MG63 (cell line): ENCODE results near the gene PHACTR1. TPM values are rescaled to one million over a fixed set of nuclear protein-coding genes. Genes with fewer than 3 reads are reported as not detected.

Experiments
- DNase-seq: peaks from one replicate; pipeline ENCODE4 v3.0.0-alpha.2; 2020
- H3K27me3 ChIP-seq: fragments of 250-450 bp; sonication (Bioruptor Pico); 2 replicates; pipeline ENCODE4 v1.5.1; 2020; ENCODE audit warnings: mild to moderate bottlenecking, moderate library complexity
- H3K36me3 ChIP-seq: fragments of 250-450 bp; sonication (Bioruptor Pico); 2 replicates; pipeline ENCODE4 v1.5.1; 2020; ENCODE audit warnings: mild to moderate bottlenecking, moderate library complexity
- H3K4me3 ChIP-seq: fragments of 250-450 bp; sonication (Bioruptor Pico); 2 replicates; pipeline ENCODE4 v1.5.1; 2020; ENCODE audit warnings: mild to moderate bottlenecking, moderate library complexity
- H3K9me3 ChIP-seq: fragments of 250-450 bp; sonication (Bioruptor Pico); 2 replicates; pipeline ENCODE4 v1.5.1; 2020; ENCODE audit warnings: mild to moderate bottlenecking, moderate library complexity
- total RNA-seq: library from RNA; depleted of rRNA; stranded (reverse); fragments of >200 nt; shearing (Covaris generic); gene quantifications from 2 replicates; pipeline ENCODE4 v1.2.3, GENCODE V29; 2014; ENCODE audit warnings: low replicate concordance

PHACTR1 gene
- total RNA-seq, 1 experiment from 2014 or later = 0.20 TPM

DNA sequence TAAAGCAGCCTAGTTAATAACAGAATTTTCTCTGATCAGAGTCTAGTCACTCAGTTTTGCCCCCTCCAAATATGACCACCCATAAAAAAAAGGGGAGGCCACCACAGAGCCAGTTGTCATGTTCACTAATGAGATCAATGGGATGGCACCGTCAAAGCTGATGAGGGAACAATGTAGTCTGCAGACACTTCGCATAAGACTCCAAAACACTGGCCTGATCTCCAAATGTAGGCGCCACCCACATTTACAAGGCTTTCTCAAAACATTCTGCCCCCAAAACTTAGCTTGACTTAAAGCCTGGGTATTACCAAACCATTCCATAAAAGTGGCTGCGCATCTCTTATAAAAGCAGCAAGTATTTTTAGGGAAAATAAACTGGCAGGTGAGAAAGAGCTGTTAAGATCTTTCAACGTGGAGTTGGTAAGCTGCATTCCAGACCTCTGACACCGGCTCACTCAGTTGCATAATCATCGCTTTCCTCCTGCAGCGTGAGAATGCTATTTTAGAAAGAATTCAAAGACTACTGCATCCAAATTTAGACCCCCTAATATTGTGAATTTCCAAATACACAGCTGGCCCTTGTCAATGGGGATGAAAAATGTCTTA lies 552.4 kb downstream of the PHACTR1 start:
- H3K27me3 ChIP-seq = no peaks in the 10 kb centered on the region
- no peaks in the 10 kb centered on the region for H3K36me3 ChIP-seq
- no peak overlapping the region for H3K4me3 ChIP-seq
- peak; percentile 17 for DNase-seq
- no peaks in the 10 kb centered on the region for H3K9me3 ChIP-seq

DNA sequence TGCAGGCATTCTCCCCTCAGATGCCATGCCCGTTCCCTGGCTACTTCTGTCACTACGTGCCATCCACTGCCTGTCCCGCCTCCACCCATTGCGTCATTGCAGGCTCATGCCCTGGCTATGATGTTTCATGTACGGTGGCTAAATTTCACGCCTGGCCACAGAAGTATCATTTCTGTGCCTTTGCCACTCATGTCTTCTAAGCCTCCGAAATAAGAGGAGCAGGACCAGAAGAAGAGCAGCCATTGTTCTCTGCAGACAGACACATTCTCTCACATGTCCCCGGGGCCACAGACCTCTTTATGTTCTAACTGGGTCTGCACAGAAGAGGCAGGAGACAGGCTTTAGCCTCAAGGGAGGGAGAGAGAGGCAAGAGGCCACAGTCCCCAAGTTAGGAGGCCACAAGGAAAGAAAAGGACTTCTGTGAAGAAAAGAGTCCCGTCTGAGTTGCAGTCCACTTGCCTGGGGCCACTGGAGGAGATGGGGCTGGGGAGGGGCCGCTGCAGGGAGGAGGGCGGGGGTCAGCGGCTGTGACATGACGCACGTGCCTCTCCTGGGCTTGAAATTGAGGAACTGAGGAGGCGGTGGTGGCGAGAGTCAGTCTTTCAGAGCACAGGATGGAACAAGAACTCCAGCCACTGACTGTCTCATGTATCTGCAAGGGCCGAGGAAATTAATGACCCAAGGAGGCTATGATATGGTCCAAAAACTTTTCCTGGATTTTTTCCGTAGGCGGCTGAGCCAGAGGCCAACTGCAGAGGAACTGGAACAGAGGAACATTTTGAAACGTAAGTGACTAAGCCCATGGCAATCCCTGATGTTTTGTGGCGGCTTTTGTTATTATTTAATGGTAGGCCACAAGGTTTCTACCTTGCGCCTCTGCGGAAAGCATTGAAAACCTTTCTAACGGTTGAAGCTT lies 555.8 kb downstream of the PHACTR1 start:
- Histone ChIP-seq H3K9me3 (no peaks in the 10 kb centered on the region), H3K36me3 (no peaks in the 10 kb centered on the region), H3K4me3 (no peak overlapping the region), H3K27me3 (no peaks in the 10 kb centered on the region)
- no peak for DNase-seq

DNA sequence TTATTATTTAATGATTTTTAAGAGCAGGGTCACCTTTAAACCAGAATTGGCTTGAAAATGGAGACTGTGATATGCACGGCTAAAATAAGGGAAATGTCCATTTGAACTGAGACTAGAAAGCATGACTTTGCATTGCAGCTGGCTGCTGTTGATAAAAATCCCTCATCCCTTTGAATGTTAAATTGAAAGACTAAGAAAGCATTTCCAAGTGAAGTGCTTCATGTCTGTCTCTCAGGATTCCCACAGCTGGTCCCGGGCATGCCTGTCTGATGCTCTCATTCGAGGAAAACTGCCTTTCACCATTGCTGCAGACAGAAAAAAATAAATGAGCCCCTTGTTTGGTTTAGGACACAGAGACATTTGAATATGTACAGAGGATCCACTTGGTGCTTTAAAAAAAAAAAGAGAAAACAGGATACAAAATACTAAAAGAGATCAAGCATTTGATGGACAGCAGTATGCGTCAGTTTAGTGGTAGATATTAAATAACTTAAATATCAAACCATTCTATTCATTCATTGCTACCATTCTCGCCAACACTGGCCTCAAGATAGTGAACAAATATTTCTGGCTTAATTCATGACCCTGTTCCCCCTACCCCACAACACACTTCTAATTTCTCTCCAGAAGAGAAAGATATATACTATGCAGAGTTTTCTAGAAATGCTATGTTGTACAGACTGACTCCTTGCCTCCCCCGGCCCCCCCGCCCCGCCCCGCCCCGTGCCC lies 556.8 kb downstream of the PHACTR1 start:
- no peaks in the 10 kb centered on the region for H3K9me3 ChIP-seq
- no peak overlapping the region for H3K4me3 ChIP-seq
- no peak for DNase-seq
- H3K36me3 ChIP-seq = no peaks in the 10 kb centered on the region
- no peaks in the 10 kb centered on the region for H3K27me3 ChIP-seq

DNA sequence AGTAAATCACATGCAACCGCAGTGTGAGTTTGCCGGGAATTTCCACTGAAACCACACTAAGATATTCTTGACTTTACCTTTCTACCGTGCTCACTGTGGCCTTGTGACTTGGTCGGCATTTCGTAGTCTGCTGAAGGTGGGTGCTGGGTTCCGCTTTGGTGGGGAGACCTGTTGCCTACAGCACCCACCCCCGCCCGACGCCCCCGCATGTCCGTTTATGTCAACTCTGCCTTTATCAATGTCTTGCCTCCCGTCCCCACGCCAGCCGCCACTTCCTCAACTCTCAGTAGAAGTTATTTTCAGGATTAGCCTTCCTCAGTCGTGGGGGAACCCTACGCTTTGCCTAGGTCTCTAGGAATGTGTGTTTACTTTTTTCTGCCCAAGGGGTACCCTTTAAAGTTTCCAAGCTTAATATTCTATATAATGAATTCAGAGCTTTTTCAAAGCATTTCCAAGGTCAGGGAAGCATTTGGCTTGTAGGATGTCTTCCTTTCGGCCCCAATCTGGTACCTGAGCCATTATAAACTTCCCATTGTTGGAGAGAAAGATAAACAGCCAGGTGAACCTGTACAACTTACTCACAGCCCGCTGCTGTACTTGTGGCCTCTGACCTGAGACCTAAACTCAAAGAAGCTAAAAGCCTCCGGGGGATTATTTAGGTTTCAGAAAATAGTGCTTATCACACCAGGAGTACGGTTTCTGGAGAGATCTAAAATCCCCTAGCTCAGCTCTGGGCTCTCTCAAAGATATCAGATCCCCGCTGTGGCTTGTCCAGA lies 557.6 kb downstream of the PHACTR1 start:
- no peak for DNase-seq

DNA sequence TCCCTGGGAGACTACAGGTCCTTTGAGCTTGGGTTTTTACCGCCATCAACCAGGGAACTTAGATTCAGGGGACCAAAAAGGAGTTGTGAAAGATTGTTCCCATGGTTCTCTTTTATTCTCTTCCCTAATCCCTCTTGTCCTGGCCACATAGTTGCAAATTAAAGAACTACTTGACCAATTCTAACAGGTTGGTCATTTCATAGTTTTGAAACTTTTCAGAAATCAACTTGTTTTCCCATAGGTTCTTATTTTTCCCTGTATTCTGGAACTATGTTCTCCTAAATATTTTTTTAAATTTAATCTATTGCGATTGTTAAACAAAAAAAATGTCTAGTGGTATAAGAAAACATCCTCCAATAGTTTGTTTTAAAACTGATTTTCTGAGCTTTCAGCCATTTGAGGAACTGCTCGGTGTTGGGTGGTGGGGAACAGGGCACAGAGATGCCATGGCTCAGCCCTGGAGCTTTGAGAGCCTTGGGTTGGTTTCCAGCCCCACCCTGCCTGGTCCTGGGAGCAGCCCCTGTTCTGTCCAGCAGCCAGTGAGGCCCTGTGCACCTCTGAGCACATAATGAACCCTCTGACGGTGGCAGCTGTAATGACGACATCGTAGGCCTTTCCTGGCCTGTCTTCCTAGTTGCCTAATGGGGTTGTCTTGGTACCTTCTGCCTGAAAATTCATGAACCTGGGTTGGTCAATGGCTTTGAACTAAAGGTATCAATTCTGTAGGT lies 558.3 kb downstream of the PHACTR1 start:
- Histone ChIP-seq H3K9me3 (no peaks in the 10 kb centered on the region), H3K36me3 (no peaks in the 10 kb centered on the region), H3K27me3 (no peaks in the 10 kb centered on the region), H3K4me3 (no peak overlapping the region)
- DNase-seq = no peak

More for the DNA sequence above, 557.6 kb downstream of the PHACTR1 start:
- Histone ChIP-seq H3K36me3 (no peaks in the 10 kb centered on the region), H3K9me3 (no peaks in the 10 kb centered on the region), H3K27me3 (no peaks in the 10 kb centered on the region), H3K4me3 (no peak overlapping the region)

DNA sequence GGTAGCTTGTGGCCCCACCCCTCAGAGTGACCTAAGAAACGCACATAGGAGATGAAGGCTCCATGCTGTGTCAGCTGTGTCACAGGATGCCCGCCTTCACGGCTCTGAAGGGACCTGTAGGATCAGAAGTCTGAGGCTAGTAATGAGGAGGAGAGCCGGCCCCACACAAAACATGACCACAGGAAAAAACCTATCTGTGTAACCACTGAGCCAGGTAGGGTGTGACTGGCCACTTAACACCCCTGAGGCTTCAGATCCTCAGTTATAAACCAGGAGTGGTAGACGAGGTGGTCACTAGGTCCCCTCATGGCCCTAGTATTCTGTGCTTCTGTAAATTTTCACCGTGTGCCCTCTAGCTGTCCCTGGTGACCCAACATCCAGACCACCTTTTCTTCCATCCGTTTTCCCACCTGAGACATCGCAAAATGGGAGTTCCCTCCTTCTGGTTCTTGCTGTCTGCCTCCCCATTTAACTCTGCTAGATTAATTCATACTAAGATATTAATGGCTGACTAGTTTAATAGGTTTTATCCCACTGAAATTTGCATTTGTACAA lies 558.9 kb downstream of the PHACTR1 start:
- Histone ChIP-seq H3K9me3 (no peaks in the 10 kb centered on the region), H3K4me3 (no peak overlapping the region), H3K36me3 (no peaks in the 10 kb centered on the region), H3K27me3 (no peaks in the 10 kb centered on the region)
- DNase-seq = no peak

DNA sequence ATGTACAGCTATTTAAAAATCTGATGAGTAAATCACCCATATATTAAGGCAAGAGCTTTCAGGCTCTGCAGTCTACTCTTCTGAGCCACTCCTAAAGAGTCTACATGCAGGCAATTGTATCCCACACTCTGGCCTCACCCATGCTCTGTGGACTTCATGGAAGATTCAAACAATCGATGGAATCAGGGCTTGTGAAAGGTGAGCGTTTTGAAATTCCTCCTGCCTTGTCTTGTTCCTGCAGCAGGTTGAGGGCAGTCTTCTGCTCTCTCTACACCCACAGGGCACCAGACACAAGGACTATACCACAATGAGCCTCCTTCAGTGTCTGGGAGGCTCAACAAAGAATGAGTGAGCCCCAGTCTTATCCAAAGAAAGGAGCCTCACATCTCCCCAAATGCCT lies 560.7 kb downstream of the PHACTR1 start:
- Histone ChIP-seq H3K36me3 (no peaks in the 10 kb centered on the region), H3K27me3 (no peaks in the 10 kb centered on the region), H3K4me3 (no peak overlapping the region), H3K9me3 (no peaks in the 10 kb centered on the region)
- no peak for DNase-seq

DNA sequence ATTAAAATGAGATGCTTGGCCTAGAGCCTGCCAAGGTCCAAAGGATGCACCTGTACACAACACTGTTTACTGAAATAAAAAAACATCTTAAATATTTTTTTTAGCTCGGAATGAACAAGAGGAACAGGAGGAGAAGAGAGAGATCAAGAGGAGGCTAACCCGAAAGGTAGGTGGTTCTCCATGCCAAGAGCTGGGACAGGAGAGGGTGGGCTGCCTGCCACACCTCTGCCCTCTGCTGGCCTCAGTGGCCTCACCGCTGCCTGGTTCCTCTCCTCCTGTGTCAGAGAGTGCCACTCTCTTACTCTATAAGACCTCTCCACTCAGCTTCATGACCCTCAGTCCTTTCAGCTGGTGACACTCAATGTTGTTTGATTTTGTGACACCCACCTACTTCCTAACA lies 561.6 kb downstream of the PHACTR1 start:
- Histone ChIP-seq H3K27me3 (no peaks in the 10 kb centered on the region), H3K4me3 (no peak overlapping the region), H3K36me3 (no peaks in the 10 kb centered on the region), H3K9me3 (no peaks in the 10 kb centered on the region)
- no peak for DNase-seq

DNA sequence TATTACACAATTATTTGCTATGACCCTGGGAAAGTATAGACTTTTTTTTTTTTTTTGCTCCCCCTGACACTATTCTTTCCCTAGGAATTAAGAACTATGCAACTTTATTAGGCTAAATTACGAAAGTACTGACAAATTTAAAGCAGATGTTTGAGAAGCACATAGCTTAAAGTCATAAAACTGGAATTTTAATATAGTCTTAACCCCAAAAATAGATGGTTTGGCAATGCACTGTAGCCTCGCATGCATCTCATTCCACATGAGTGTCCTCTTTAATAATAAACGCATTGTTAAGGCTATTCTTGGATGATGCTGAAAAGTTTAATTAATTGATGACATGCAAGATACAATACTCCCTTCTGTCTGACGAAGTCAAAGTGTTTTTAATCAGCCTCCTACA lies 562.4 kb downstream of the PHACTR1 start:
- no peak for DNase-seq
- Histone ChIP-seq H3K36me3 (no peaks in the 10 kb centered on the region), H3K9me3 (no peaks in the 10 kb centered on the region), H3K27me3 (no peaks in the 10 kb centered on the region), H3K4me3 (no peak overlapping the region)

DNA sequence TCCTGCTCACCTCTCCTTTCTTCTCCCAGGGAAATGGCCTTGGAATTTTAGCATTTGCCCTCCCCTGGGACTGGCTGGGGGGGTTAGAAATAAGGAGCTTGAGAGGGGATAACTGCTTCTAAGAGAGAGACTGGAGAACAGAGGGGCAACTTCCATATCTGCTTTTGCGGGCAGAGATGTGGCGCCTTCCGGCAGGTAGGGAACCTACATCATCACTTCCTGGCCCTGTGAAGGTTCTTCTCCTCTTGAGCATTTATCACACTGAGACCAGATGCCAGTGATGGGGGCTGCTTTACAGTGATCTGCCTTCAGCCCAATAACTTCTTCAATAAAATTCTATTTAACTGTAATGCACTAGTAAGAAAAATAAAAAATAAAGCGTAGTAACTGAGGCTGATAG lies 563.7 kb downstream of the PHACTR1 start:
- DNase-seq = no peak
- Histone ChIP-seq H3K27me3 (no peaks in the 10 kb centered on the region), H3K36me3 (no peaks in the 10 kb centered on the region), H3K9me3 (no peaks in the 10 kb centered on the region), H3K4me3 (no peak overlapping the region)

DNA sequence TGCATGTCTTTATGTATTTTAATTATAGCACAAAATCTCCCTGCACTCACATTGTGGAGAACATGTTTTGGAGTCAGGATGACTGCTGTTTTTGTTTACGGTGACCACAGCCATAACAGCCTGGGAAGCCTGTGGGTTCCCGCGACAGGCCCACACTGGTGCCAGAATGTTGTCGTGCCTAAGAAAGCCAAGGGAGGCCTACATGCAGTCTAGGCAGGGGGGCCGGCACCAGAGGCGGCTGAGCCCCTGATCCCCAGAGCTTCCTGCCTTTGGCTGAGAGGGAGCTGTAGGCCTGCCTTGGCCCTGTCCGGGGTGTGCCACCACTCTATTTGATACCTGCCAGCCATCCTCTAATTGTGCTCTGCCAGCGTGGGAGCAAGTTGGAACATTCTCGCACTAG lies 565.1 kb downstream of the PHACTR1 start:
- Histone ChIP-seq H3K27me3 (no peaks in the 10 kb centered on the region), H3K4me3 (no peak overlapping the region), H3K9me3 (no peaks in the 10 kb centered on the region), H3K36me3 (no peaks in the 10 kb centered on the region)
- DNase-seq = no peak

DNA sequence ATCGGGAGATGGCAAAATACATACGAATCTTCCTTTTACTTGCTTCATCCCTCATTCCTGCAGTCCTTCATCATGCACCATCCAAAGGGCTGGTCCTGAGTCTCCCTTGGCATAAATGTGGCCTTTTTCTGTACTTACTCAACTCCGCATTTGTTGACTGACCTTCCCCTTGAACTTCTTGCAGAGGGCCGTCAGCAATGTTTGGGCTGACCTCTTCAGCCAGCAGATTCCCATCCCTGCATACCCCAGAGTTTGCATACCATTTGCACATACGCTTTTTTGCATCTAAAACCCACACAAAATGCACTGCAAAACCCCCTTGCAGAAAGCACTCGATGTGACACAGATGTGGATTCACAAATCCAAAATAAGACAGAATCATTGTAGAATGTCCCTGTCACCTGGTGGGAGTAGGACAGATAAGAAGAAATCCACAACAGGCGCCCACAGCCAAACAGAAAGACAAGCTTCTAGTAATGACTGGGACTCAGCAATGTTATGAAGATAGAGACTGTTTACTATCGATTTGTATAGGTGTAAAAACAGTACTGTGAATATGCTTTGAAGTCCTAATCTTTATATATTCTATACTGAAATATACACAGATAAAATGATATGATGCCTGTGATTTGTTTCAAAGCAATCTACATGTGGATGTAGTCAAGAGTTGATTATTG lies 566.0 kb downstream of the PHACTR1 start:
- peaks cover 6% of the 10 kb centered on the region for H3K9me3 ChIP-seq
- H3K36me3 ChIP-seq = no peaks in the 10 kb centered on the region
- no peak for DNase-seq
- H3K27me3 ChIP-seq = no peaks in the 10 kb centered on the region
- H3K4me3 ChIP-seq = no peak overlapping the region

DNA sequence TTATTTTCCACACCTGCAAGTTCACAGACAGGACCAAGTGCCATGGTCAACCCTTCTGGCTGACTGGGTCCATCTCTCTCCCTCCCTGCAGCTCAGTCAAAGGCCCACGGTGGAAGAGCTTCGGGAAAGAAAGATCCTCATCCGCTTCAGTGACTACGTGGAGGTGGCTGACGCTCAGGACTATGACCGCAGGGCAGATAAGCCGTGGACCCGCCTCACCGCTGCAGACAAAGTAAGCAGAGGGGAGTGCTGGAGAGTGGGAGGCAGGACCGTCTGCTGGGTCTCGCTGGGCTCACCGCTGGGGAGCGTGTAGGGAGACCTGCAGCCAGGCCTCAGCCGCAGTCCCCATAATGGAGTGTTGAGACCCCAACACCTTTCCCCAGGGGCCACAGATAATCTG lies 566.8 kb downstream of the PHACTR1 start:
- Histone ChIP-seq H3K4me3 (no peak overlapping the region), H3K9me3 (peaks cover 11% of the 10 kb centered on the region), H3K36me3 (no peaks in the 10 kb centered on the region), H3K27me3 (no peaks in the 10 kb centered on the region)
- no peak for DNase-seq

DNA sequence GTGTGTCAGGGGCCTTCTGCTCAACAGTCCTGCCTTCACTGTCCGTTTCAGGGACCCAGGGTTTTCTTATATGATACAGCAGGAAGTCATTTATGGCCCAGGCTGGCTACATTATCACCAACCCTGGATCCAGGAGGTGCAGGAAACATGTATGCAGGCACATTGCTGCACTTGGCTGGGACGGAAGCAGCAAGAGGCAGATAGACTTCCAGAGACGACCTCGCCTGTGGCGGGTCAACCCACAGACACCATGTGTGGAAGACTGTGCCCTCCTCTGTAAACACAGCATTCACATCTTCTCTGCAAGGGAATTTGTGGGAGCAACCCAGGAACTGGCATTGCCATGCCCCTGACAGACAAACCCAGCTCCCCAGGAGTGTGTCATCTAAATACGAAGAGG lies 568.1 kb downstream of the PHACTR1 start:
- DNase-seq = no peak
- H3K27me3 ChIP-seq = no peaks in the 10 kb centered on the region
- H3K9me3 ChIP-seq = peaks cover 13% of the 10 kb centered on the region
- no peak overlapping the region for H3K4me3 ChIP-seq
- peaks cover 2% of the 10 kb centered on the region for H3K36me3 ChIP-seq

DNA sequence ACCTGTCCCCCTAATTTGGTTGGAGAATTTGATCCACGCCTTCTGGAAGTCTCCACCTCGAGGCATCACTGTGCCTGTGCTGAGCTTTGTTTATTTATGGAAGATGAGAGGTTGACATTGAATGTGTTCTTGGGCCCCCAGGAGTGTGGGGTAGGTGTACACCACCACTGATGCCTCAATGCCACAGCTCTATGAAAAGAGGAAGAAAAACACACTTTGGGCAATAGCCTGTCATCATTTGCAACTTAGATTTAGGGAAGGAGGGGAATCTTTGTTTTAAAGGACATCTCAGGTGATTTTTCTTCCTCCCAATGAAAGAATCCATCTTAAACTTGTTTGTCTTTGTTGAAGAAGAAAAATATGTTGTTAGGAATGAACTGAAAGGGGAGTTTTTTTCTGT lies 569.1 kb downstream of the PHACTR1 start:
- H3K9me3 ChIP-seq = peaks cover 13% of the 10 kb centered on the region
- H3K27me3 ChIP-seq = no peaks in the 10 kb centered on the region
- no peak for DNase-seq
- H3K36me3 ChIP-seq = peaks cover 5% of the 10 kb centered on the region
- H3K4me3 ChIP-seq = no peak overlapping the region
